HepG2 (cell line): ENCODE data around the gene IL17C. TPM values are rescaled to one million over a fixed set of nuclear protein-coding genes. Genes with fewer than 3 reads are reported as not detected.

Experiments
- ATAC-seq: fragments of 200-7000 bp; cut with Tn5 transposase; 3 replicates; pipeline ENCODE4 v1.9.1; 2020; ENCODE audit warnings: mild to moderate bottlenecking, moderate library complexity
- BruUV-seq: library from RNA; stranded (reverse); fragments of 400-500 nt; replicated peaks from 2 replicates; lab custom pipeline; 2021; lab: Mats Ljungman, UMichigan
- CTCF ChIA-PET: fragments of 300-600 bp; formaldehyde crosslinking; extraction: SDS; loops from one replicate; lab custom pipeline; 2021; ENCODE audit warnings: low total read pairs, inconsistent platforms, low intra/inter-chr PET ratio; lab: Yijun Ruan, JAX
- POLR2A ChIA-PET: fragments of 350-600 bp; sonication (Branson Sonifier 250); formaldehyde crosslinking; loops from one replicate; lab custom pipeline; 2020; ENCODE audit warnings: antibody characterized with exemption, inconsistent platforms; lab: Yijun Ruan, JAX
- DNase-seq: peaks from one replicate; pipeline ENCODE4 v3.0.0-alpha.2; 2015; ENCODE audit warnings: low spot score
- FAIRE-seq: peaks from 3 replicates; lab custom pipeline; 2011; peaks lifted over from hg19 to GRCh38; lab: Jason Lieb, UNC
- H2AFZ ChIP-seq: one replicate; pipeline ENCODE4 v1.6.1; 2011; ENCODE audit warnings: low read length, inconsistent platforms
- H3K27ac ChIP-seq: fragments of 300-600 bp; 3 replicates; pipeline ENCODE4 v1.8.0; 2011; ENCODE audit warnings: mixed run types, mild to moderate bottlenecking, mixed read lengths, low read length, inconsistent platforms; ENCODE audit not compliant: insufficient read depth; ENCODE audit errors: extremely low read length
- H3K27me3 ChIP-seq, 2 experiments: fragments of 200-600 bp in 1 of 2; 2 replicates in 1 of 2; 3 replicates in 1 of 2; pipeline versions ENCODE4 v1.6.0 to v1.8.0; 2011; ENCODE audit warnings: low read length in 2 of 2, mild to moderate bottlenecking in 2 of 2, moderate library complexity in 2 of 2, inconsistent platforms in 1 of 2; ENCODE audit not compliant: insufficient read depth in 2 of 2, control insufficient read depth in 1 of 2
- H3K36me3 ChIP-seq, 2 experiments: fragments of 200-600 bp in 1 of 2; replicated peaks in 1 of 2; 2 replicates in 1 of 2; 3 replicates in 1 of 2; pipeline versions ENCODE4 v1.5.1 to v1.8.0; 2011; ENCODE audit warnings: low read length in 2 of 2, inconsistent platforms in 1 of 2; ENCODE audit not compliant: insufficient read depth in 2 of 2, control insufficient read depth in 1 of 2
- H3K4me1 ChIP-seq: 2 replicates; pipeline ENCODE4 v1.5.1; 2012; ENCODE audit warnings: low read length, inconsistent platforms; ENCODE audit not compliant: insufficient read depth
- H3K4me2 ChIP-seq: 2 replicates; pipeline ENCODE4 v1.6.0; 2011; ENCODE audit warnings: low read depth, low read length, inconsistent platforms
- H3K4me3 ChIP-seq, 3 experiments: fragments of 200-600 bp in 1 of 3; sonication (generic), shearing (Covaris generic) in 1 of 3; replicated peaks in 1 of 3; 2 replicates each; pipeline ENCODE4 v1.5.1; 2011 to 2016; ENCODE audit warnings: low read length in 3 of 3, inconsistent platforms in 2 of 3, low read depth in 2 of 3, mild to moderate bottlenecking in 2 of 3, control low read depth in 1 of 3, mixed read lengths in 1 of 3; ENCODE audit not compliant: insufficient read depth in 1 of 3
- H3K79me2 ChIP-seq: one replicate; pipeline ENCODE4 v1.6.1; 2011; ENCODE audit warnings: low read length, inconsistent platforms; ENCODE audit not compliant: insufficient read depth
- H3K9ac ChIP-seq: 2 replicates; pipeline ENCODE4 v1.6.0; 2011; ENCODE audit warnings: mild to moderate bottlenecking, low read depth, low read length, inconsistent platforms; ENCODE audit not compliant: insufficient read depth
- H3K9me3 ChIP-seq: 2 replicates; pipeline ENCODE4 v1.5.1; 2012; ENCODE audit warnings: mild to moderate bottlenecking, low read length
- H4K20me1 ChIP-seq: 2 replicates; pipeline ENCODE4 v1.6.0; 2011; ENCODE audit warnings: inconsistent platforms, mild to moderate bottlenecking, low read length, moderate library complexity; ENCODE audit not compliant: insufficient read depth
- CC2D1A ChIP-seq: sonication (generic); formaldehyde crosslinking; IDR thresholded peaks from 2 replicates; pipeline ENCODE4 v1.8.1; 2023; ENCODE audit warnings: mild to moderate bottlenecking, missing genetic modification reagents
- CEBPB ChIP-seq: IDR thresholded peaks from 2 replicates; pipeline ENCODE4 v1.6.1; 2011; ENCODE audit warnings: low read depth, low read length, improper control_type of control experiment, borderline replicate concordance
- HNF4G ChIP-seq, 2 experiments: sonication (generic) in 1 of 2; formaldehyde crosslinking in 1 of 2; IDR thresholded peaks; 2 replicates each; pipeline versions ENCODE4 v1.4.0 to v1.6.1; 2011 to 2020; ENCODE audit warnings: borderline replicate concordance in 2 of 2, low read depth in 2 of 2, mild to moderate bottlenecking in 2 of 2, low read length in 1 of 2, missing genetic modification reagents in 1 of 2, moderate library complexity in 1 of 2
- MTF2 ChIP-seq: sonication (generic); formaldehyde crosslinking; IDR thresholded peaks from 2 replicates; pipeline ENCODE4 v1.5.0; 2020; ENCODE audit warnings: missing genetic modification reagents, borderline replicate concordance
- NCOA1 ChIP-seq: sonication (generic); formaldehyde crosslinking; IDR thresholded peaks from 2 replicates; pipeline ENCODE4 v1.9.0; 2021; ENCODE audit warnings: missing genetic modification reagents
- NR1H2 ChIP-seq: sonication (generic); formaldehyde crosslinking; IDR thresholded peaks from 2 replicates; pipeline ENCODE4 v1.8.1; 2022; ENCODE audit warnings: low read depth, missing genetic modification reagents, borderline replicate concordance
- PLRG1 ChIP-seq: fragments of 450-650 bp; conservative IDR thresholded peaks from 2 replicates; pipeline ENCODE4 v1.6.1; 2016
- SRY ChIP-seq: sonication (generic); formaldehyde crosslinking; IDR thresholded peaks from 2 replicates; pipeline ENCODE4 v1.8.0; 2022; ENCODE audit warnings: mild to moderate bottlenecking, missing genetic modification reagents
- ZNF556 ChIP-seq: sonication (generic); formaldehyde crosslinking; IDR thresholded peaks from 2 replicates; pipeline ENCODE4 v1.4.0; 2020; ENCODE audit warnings: mild to moderate bottlenecking, missing genetic modification reagents, borderline replicate concordance
- ZNF678 ChIP-seq: sonication (generic); formaldehyde crosslinking; IDR thresholded peaks from 2 replicates; pipeline ENCODE4 v1.4.0; 2020; ENCODE audit warnings: mild to moderate bottlenecking, missing genetic modification reagents
- WGBS: methylation state at CpG from one replicate; pipeline ENCODE4 v1.1.6; 2017; ENCODE audit warnings: low lambda C conversion rate; 5-methylcytosine and 5-hydroxymethylcytosine counted together
- in situ Hi-C: cut with HindIII; loops from 2 replicates; pipeline ENCODE4 v1.10.0; 2017; ENCODE audit warnings: low pct_unique_long_range_greater_than_20kb; ENCODE audit not compliant: extremely low pct_ligation_motif_present
- intact Hi-C: fragments of 100-400 bp; cut with micrococcal nuclease; formaldehyde crosslinking; loops from one replicate; pipeline ENCODE4 v1.10.0; 2022; ENCODE audit not compliant: unreplicated experiment
- polyA plus RNA-seq, 8 experiments: library from polyadenylated mRNA; depleted of rRNA in 3 of 8; stranded (reverse) in 7 of 8; unstranded in 1 of 8; fragments of >200 nt; fragmentation: Illumina TruSeq in 4 of 8; extraction: Trizol in 4 of 8; gene quantifications; 2 replicates each; pipeline versions ENCODE4 v1.2.1 to v1.2.3, GENCODE V29; 2011 to 2016; ENCODE audit warnings: low read depth in 4 of 8, missing spikeins in 1 of 8, mixed read lengths in 1 of 8; ENCODE audit not compliant: insufficient read depth in 1 of 8
- total RNA-seq, 5 experiments: library from RNA; depleted of rRNA; stranded (reverse); fragments of >200 nt; fragmentation: Illumina TruSeq; extraction: Trizol; gene quantifications; 2 replicates each; pipeline ENCODE4 v1.2.3, GENCODE V29; 2016; ENCODE audit warnings: low read depth in 1 of 5
- TF ChIP-seq, protein P1 (sequence below): sonication (generic); formaldehyde crosslinking; IDR thresholded peaks from 2 replicates; pipeline ENCODE4 v1.5.1; 2020; ENCODE audit warnings: mild to moderate bottlenecking, missing genetic modification reagents, borderline replicate concordance
- TF ChIP-seq, protein P2 (sequence below): sonication (generic); formaldehyde crosslinking; IDR thresholded peaks from 2 replicates; pipeline ENCODE4 v1.5.0; 2020; ENCODE audit warnings: missing genetic modification reagents, mild to moderate bottlenecking, borderline replicate concordance
- TF ChIP-seq, protein P3 (sequence below): sonication (generic); formaldehyde crosslinking; IDR thresholded peaks from 2 replicates; pipeline ENCODE4 v1.8.0; 2022; ENCODE audit warnings: mild to moderate bottlenecking, missing genetic modification reagents, moderate library complexity
- TF ChIP-seq, protein P4 (sequence below): sonication (generic); formaldehyde crosslinking; IDR thresholded peaks from 2 replicates; pipeline ENCODE4 v1.5.1; 2020; ENCODE audit warnings: mild to moderate bottlenecking, moderate library complexity, missing genetic modification reagents
- TF ChIP-seq, protein P5 (sequence below): IDR thresholded peaks from 2 replicates; pipeline ENCODE4 v1.6.1; 2016; ENCODE audit warnings: mild to moderate bottlenecking, missing biosample characterization, missing genetic modification reagents

IL17C gene
- total and polyA plus RNA-seq, 2 of the 13 experiments (the other 11 are each of a cell fraction or from before 2014, with no cell fraction given): not detected

DNA sequence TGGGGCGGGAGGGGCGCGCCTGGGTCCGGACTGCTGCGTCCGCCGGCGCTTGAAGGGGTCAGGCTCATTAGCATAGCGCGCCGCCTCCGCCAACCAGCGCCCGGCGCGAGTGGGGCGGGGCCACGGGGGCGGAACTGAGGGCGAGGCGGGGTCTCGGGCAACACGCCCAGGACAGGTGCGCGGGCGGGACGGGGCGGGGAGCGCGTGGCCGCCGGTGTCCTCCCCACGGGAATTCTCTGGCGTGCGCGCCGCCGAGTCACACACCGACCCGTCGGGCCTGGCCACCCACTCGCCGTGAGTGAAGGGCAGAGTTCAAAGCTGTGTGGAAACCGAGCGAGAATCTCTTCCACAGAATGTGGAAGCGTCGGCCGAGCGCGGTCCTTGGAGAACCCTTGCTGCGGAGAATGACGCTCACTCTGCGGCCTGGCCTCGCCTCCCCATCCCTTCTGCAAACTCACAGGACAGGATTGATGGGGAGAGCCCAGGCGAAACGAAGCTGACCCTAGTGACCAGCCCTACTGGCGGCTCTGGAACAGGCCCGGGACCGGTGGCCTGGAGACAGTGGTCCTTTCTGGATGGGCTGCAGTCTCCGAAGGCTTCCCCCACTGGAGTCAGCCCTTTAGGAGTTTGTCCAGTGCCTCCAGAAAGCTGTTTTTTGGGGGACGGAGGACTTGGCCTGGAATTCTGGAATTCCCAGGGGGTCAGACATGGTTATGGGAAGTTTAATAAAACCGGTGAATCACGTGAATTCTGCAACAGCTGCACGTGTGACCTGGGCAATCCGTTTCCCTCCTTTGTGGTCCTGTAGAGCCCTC is 48.3 kb downstream of the IL17C start, which contains the start of gene SNAI3:
TSS of gene SNAI3 (minus strand) at position 69 of the 815 bp plus-strand sequence. CDS start 101 bp downstream, outside the sequence.
- ATAC-seq (peak; percentile 85), DNase-seq (peak; percentile 76), FAIRE-seq (no peak)
- BruUV-seq: no TSS peak
- no peak within 1 kb of the TSS for H2AFZ ChIP-seq
- in situ Hi-C loops (no loop called here), intact Hi-C loops (no loop called here)
- peak within 1 kb of the TSS; percentile 91 for H3K4me2 ChIP-seq
- 1% methylated on average over 16 of the region's 65 CpGs for WGBS
- CTCF ChIA-PET: no interaction called here
- H3K9me3 ChIP-seq: no peaks in the 10 kb centered on the region
- POLR2A ChIA-PET: interaction anchor here (1.0 to 2.6 kb wide), 6 partner anchors 14 to 28 kb away, joined by 3 to 11 read pairs (median 3); partner anchors contain the start of gene MVD
- H3K9ac ChIP-seq: peak within 1 kb of the TSS; percentile 8; the same call in 1 of the 2 replicates
- peaks cover 3% of the 10 kb centered on the region; the same call in 1 of the 2 replicates for H4K20me1 ChIP-seq
- H3K36me3 ChIP-seq: no peaks in the 10 kb centered on the region
- peaks cover 23 to 82% of the 10 kb centered on the region in 2 experiments for H3K27me3 ChIP-seq
- peak within 1 kb of the TSS; percentile 52 to 76 (median 69) for H3K4me3 ChIP-seq
- no peak within 1 kb of the TSS for H3K27ac ChIP-seq
- peaks cover 48% of the 10 kb centered on the region for H3K4me1 ChIP-seq
- no peaks in the 10 kb centered on the region for H3K79me2 ChIP-seq
- TF ChIP-seq CC2D1A (CRISPR knock-in tag) (no peak; the same call in 1 of the 2 replicates), ZNF556 (CRISPR knock-in tag) (peak; percentile 93), CEBPB (no peak), SRY (CRISPR knock-in tag) (0 out of 2 replicates have a peak, but pooled peaks have one; percentile 52), MTF2 (CRISPR knock-in tag) (0 out of 2 replicates have a peak, but pooled peaks have one; percentile 36), PLRG1 (no peak), HNF4G (IDR thresholded peaks at IDR 0.05; ENCODE audit: borderline replicate concordance, low read depth, low read length) (no peak), HNF4G (CRISPR knock-in tag; IDR thresholded peaks at IDR 0.05; ENCODE audit: borderline replicate concordance, low read depth) (no peak), NCOA1 (CRISPR knock-in tag) (0 out of 2 replicates have a peak, but pooled peaks have one; percentile 13), NR1H2 (no peak), ZNF678 (CRISPR knock-in tag) (peak; percentile 86)
- TF ChIP-seq, protein P1, sequence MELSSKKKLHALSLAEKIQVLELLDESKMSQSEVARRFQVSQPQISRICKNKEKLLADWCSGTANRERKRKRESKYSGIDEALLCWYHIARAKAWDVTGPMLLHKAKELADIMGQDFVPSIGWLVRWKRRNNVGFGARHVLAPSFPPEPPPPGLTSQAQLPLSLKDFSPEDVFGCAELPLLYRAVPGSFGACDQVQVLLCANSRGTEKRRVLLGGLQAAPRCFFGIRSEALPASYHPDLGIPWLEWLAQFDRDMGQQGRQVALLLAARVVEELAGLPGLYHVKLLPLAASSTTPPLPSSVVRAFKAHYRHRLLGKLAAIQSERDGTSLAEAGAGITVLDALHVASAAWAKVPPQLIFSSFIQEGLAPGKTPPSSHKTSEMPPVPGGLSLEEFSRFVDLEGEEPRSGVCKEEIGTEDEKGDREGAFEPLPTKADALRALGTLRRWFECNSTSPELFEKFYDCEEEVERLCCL: no peak
- TF ChIP-seq, protein P2, sequence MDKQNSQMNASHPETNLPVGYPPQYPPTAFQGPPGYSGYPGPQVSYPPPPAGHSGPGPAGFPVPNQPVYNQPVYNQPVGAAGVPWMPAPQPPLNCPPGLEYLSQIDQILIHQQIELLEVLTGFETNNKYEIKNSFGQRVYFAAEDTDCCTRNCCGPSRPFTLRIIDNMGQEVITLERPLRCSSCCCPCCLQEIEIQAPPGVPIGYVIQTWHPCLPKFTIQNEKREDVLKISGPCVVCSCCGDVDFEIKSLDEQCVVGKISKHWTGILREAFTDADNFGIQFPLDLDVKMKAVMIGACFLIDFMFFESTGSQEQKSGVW: 0 out of 2 replicates have a peak, but pooled peaks have one; percentile 1
- TF ChIP-seq, protein P3, sequence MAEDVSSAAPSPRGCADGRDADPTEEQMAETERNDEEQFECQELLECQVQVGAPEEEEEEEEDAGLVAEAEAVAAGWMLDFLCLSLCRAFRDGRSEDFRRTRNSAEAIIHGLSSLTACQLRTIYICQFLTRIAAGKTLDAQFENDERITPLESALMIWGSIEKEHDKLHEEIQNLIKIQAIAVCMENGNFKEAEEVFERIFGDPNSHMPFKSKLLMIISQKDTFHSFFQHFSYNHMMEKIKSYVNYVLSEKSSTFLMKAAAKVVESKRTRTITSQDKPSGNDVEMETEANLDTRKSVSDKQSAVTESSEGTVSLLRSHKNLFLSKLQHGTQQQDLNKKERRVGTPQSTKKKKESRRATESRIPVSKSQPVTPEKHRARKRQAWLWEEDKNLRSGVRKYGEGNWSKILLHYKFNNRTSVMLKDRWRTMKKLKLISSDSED (CRISPR knock-in tag): no peak; the same call in 1 of the 2 replicates
- TF ChIP-seq, protein P4, sequence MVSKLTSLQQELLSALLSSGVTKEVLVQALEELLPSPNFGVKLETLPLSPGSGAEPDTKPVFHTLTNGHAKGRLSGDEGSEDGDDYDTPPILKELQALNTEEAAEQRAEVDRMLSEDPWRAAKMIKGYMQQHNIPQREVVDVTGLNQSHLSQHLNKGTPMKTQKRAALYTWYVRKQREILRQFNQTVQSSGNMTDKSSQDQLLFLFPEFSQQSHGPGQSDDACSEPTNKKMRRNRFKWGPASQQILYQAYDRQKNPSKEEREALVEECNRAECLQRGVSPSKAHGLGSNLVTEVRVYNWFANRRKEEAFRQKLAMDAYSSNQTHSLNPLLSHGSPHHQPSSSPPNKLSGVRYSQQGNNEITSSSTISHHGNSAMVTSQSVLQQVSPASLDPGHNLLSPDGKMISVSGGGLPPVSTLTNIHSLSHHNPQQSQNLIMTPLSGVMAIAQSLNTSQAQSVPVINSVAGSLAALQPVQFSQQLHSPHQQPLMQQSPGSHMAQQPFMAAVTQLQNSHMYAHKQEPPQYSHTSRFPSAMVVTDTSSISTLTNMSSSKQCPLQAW (CRISPR knock-in tag): peak; percentile 52
- TF ChIP-seq, protein P5, sequence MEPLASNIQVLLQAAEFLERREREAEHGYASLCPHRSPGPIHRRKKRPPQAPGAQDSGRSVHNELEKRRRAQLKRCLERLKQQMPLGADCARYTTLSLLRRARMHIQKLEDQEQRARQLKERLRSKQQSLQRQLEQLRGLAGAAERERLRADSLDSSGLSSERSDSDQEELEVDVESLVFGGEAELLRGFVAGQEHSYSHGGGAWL (CRISPR knock-in tag): peak; percentile 70; the same call in 1 of the 2 replicates
